Ovary (tissue), 9 donors: ENCODE measurements around the gene FBLN7. TPM values are rescaled to one million over a fixed set of nuclear protein-coding genes. Genes with fewer than 3 reads are reported as not detected.

Source experiments
- DNase-seq, 5 donors: peaks; one replicate each; pipeline ENCODE4 v3.0.0-alpha.2; 2019 to 2020
- H3K27ac ChIP-seq, 2 donors: fragments of 200-600 bp; one replicate each; pipeline versions ENCODE4 v1.5.1 to v1.8.0; 2019 to 2022
- H3K27me3 ChIP-seq: fragments of 200-600 bp; one replicate; pipeline ENCODE4 v1.8.0; 2022
- H3K36me3 ChIP-seq: fragments of 200-600 bp; sonication (generic); one replicate; pipeline ENCODE4 v1.5.1; 2019
- H3K4me1 ChIP-seq: one replicate; pipeline ENCODE4 v1.8.1; 2013; ENCODE audit warnings: mild to moderate bottlenecking, moderate library complexity; ENCODE audit not compliant: insufficient read depth
- H3K4me3 ChIP-seq: fragments of 200-600 bp; sonication (generic); one replicate; pipeline ENCODE4 v1.5.1; 2017
- H3K9me3 ChIP-seq, 2 donors: fragments of 200-600 bp in 1 of 2; sonication (generic) in 1 of 2; one replicate each; pipeline versions ENCODE4 v1.5.1 to v1.8.1; 2013 to 2019; ENCODE audit warnings: mild to moderate bottlenecking in 1 of 2, moderate library complexity in 1 of 2
- CTCF ChIP-seq, 3 donors: fragments of 450-650 bp in 2 of 3; fragments of 200-600 bp in 1 of 3; IDR thresholded peaks; one replicate each; pipeline versions ENCODE4 v1.5.1 to v1.8.0; 2016 to 2022; ENCODE audit warnings: antibody characterized with exemption in 3 of 3, mild to moderate bottlenecking in 1 of 3
- EP300 ChIP-seq: sonication (generic); formaldehyde crosslinking; IDR thresholded peaks from one replicate; pipeline ENCODE4 v1.6.1; 2017; ENCODE audit warnings: antibody characterized with exemption
- POLR2A ChIP-seq: fragments of 450-650 bp; IDR thresholded peaks from one replicate; pipeline ENCODE4 v1.6.1; 2017; ENCODE audit warnings: antibody characterized with exemption, mild to moderate bottlenecking, moderate library complexity
- WGBS, 3 donors: extraction: QIAGEN DNeasy Blood & Tissue Kit in 1 of 3; methylation state at CpG; one replicate each; pipeline versions ENCODE4 v1.1.5 to v1.1.7; 2013 to 2017; 5-methylcytosine and 5-hydroxymethylcytosine counted together
- intact Hi-C, 4 donors: fragments of 100-400 bp; cut with DNase I; formaldehyde crosslinking; loops; one replicate each; pipeline versions ENCODE4 v1.11.0 to v1.15.1; 2022 to 2023
- polyA plus RNA-seq, 2 donors: library from polyadenylated mRNA; stranded (reverse); fragments of 200-250 nt in 1 of 2; fragments of 350-450 nt in 1 of 2; fragmentation: Illumina TruSeq in 1 of 2; extraction: RNeasy Lipid Tissue Mini Kit (QIAGEN cat#74804) in 1 of 2; gene quantifications; one replicate each; pipeline ENCODE4 v1.2.3, GENCODE V29; 2013 to 2014
- total RNA-seq, 7 donors: library from RNA; depleted of rRNA in 2 of 7; stranded (reverse); fragments of >200 nt in 2 of 7; fragmentation: NEBNext Ultra II Directional in 3 of 7; extraction: Animal tissue kit (Norgen Biotek cat#: 25700) in 3 of 7; gene quantifications; one replicate each; pipeline versions ENCODE4 v1.1.0 to v1.2.4, GENCODE V29; 2016 to 2023
- donor health status: DM: no; HTN: no; CAD: no; lungs with moderate emphysema.
- donor health status: DM: no; HTN: no; CAD: no.
- donor health status: Bipolar disorder and iron deficiency.
- donor health status: DM: yes; HTN: yes; CAD: no.
- donor health status: DM: no; HTN: no; CAD: no.
- donor health status: DM: yes; HTN: yes; CAD: no.

The FBLN7 gene
- total and polyA plus RNA-seq, 9 donors, result 0.18 to 5.0 (median 1.3) TPM

GRCh38 chr2:112143150-112143549 is 5.0 kb downstream of the FBLN7 start:
- no peak for DNase-seq
- no peaks in the 10 kb centered on the region for H3K4me1 ChIP-seq
- TF ChIP-seq CTCF (IDR thresholded peaks at IDR 0.05), result no peak
- no peak for TF ChIP-seq EP300
- TF ChIP-seq POLR2A, result no peak
- H3K27me3 ChIP-seq, result no peaks in the 10 kb centered on the region
- H3K36me3 ChIP-seq, result no peaks in the 10 kb centered on the region
- WGBS, 3 donors, result 88 to 92% (median 91%) methylated on average over 5 of the region's 5 CpGs
- H3K4me3 ChIP-seq, result no peak overlapping the region
- no peaks in the 10 kb centered on the region for H3K9me3 ChIP-seq
- H3K27ac ChIP-seq, result no peak overlapping the region
- intact Hi-C loops, result no loop called here

- Histone ChIP-seq H3K9me3 (no peaks in the 10 kb centered on the region), H3K27me3 (no peaks in the 10 kb centered on the region), H3K4me1 (no peaks in the 10 kb centered on the region), H3K27ac (no peak overlapping the region), H3K36me3 (no peaks in the 10 kb centered on the region), H3K4me3 (no peak overlapping the region)
- intact Hi-C loops, result no loop called here
- TF ChIP-seq POLR2A (no peak), CTCF (IDR thresholded peaks at IDR 0.05) (no peak), EP300 (no peak)
- DNase-seq, result no peak
- WGBS, 3 donors, result 92 to 96% (median 93%) methylated on average over 6 of the region's 6 CpGs
These were observed 6.8 kb downstream of the FBLN7 start for GRCh38 chr2:112144966-112145365.

- Histone ChIP-seq H3K4me1 (no peaks in the 10 kb centered on the region), H3K4me3 (no peak overlapping the region), H3K27me3 (no peaks in the 10 kb centered on the region), H3K9me3 (no peaks in the 10 kb centered on the region), H3K27ac (no peak overlapping the region), H3K36me3 (no peaks in the 10 kb centered on the region)
- intact Hi-C loops, result no loop called here
- DNase-seq, result peak in 1 of 5 donors; percentile 13
- TF ChIP-seq EP300, result no peak
- no peak for TF ChIP-seq CTCF (IDR thresholded peaks at IDR 0.05)
- TF ChIP-seq POLR2A, result no peak
- 75 to 87% (median 81%) methylated on average over 17 of the region's 17 CpGs for WGBS, 3 donors
These were observed 9.4 kb downstream of the FBLN7 start for GRCh38 chr2:112147382-112148168.

- Histone ChIP-seq H3K9me3 (no peaks in the 10 kb centered on the region), H3K27ac (no peak overlapping the region), H3K4me3 (no peak overlapping the region), H3K4me1 (no peaks in the 10 kb centered on the region), H3K36me3 (no peaks in the 10 kb centered on the region), H3K27me3 (no peaks in the 10 kb centered on the region)
- intact Hi-C loops, result no loop called here
- peak in 1 of 5 donors; percentile 9 for DNase-seq
- TF ChIP-seq CTCF (IDR thresholded peaks at IDR 0.05), result no peak
- no peak for TF ChIP-seq POLR2A
- TF ChIP-seq EP300, result no peak
- WGBS, 3 donors, result 78 to 95% (median 90%) methylated on average over 2 of the region's 2 CpGs
These were observed 10.3 kb downstream of the FBLN7 start for GRCh38 chr2:112148477-112148876.
